A204.1 (cell line): Measurements from ENCODE around the gene GORASP2.
A peak's percentile ranks its signal among the peaks of the same experiment; 100 is the strongest.
"Not testable (repeated sequence)": the region's sequence is repeated elsewhere in the genome, so short reads cannot be mapped to it uniquely, and the experiment has no call there.

Source experiments
- FAIRE-seq: peaks from 2 replicates; lab custom pipeline; 2012; peaks lifted over from hg19 to GRCh38; lab: Jason Lieb, UNC

Gene GORASP2

DNA sequence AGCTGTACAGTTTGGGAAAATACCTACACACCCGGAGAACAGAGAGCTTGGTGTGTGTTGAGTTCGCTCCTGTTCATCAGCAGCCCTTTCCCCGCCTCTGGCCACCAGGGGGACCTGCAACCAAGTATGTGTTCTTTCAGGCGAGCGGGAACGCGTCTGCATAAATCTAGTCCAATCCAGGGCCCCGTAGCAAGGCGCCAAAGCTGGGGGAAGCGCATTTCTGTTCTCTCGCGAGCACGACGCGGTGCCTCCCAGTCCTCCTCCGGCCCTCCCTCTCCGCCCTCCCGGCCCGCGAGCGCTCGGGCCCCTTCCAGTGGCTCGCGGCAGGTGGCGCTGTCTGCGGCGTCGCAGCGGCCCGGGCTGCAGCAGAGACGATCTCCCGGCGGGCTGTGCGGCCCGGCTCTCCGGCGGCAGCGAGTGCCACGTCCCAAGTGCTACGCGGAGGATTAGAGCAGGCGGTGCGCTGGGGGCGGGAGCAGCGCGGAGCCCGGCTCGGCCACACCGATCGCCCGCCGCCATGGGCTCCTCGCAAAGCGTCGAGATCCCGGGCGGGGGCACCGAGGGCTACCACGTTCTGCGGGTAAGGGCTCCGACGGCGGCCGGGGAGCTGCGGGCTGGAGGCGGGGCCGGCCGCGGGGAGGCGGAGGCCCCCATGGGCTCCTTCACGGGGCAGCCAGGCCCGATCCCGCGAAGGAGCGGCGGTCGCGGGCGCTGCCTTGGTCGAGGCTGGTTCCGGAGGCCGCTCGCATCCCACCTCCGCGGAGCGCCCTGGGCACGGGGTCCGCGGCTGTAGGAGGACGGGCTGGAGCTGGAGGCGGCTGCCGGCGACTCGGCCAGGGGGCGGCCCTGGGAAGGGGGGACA is at the start of gene GORASP2:
Gene GORASP2, plus strand, starts transcription at position 430 of the 862 bp plus-strand sequence. Its CDS starts 88 bp downstream, at position 518.
- FAIRE-seq: peak; percentile 84

DNA sequence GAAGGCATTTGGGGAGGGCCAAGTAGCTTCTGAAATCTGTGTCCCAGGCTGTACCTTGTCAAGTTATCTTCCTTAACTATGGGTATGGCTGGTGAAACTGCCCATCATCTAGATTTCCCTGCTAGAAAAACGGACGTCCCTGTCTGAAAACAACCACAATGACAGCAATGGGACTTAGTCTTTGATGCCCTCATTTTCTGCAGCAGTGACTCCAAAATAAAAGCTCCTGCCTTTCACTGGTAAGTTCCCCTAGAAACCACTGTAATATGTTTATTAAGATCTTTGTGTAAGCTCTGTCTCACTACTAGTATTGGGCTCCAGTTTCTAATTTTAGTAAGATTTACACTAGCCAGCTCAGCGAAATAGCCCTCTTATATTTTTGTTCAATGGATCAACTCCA is 47.2 kb upstream of the GORASP2 start:
- no peak for FAIRE-seq

DNA sequence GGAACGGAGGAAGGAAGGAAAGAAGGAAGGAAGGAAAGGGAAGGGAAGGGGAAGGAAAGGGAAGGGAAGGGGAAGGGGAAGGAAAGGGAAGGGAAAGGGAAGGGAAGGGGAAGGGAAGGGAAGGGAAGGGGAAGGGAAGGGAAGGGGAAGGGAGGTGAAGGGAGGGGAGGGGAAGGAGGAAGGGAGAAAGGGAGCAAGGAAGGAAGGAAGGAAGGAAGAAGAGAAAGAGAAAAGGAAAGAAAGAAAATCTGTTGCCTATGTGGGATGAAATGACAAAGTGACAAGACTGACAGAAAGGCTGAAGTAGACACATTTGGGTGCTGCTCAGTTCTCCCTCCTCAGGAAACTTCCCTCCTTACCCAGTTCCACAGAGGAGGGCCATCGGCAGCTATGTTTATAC is 46.3 kb upstream of the GORASP2 start:
- FAIRE-seq: no peak

DNA sequence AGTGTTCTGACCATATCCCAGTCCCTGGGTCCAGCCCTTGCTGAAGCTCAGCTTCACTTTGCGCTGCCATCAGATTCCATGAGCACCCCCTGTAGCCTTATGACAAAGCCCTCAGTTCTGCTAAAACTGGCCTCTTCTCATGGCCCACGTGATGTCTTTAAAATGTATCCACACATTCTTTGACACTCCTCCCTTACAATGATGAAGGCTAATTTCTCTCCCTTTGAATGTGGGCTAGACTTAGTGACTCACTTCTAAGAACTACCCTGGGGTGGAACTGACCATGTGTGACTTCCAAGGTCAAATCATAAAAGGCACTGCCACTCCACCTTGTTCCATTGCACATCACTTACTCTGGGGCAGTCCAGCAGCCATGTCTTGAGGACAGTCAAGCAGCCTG is 45.4 kb upstream of the GORASP2 start:
- no peak for FAIRE-seq

DNA sequence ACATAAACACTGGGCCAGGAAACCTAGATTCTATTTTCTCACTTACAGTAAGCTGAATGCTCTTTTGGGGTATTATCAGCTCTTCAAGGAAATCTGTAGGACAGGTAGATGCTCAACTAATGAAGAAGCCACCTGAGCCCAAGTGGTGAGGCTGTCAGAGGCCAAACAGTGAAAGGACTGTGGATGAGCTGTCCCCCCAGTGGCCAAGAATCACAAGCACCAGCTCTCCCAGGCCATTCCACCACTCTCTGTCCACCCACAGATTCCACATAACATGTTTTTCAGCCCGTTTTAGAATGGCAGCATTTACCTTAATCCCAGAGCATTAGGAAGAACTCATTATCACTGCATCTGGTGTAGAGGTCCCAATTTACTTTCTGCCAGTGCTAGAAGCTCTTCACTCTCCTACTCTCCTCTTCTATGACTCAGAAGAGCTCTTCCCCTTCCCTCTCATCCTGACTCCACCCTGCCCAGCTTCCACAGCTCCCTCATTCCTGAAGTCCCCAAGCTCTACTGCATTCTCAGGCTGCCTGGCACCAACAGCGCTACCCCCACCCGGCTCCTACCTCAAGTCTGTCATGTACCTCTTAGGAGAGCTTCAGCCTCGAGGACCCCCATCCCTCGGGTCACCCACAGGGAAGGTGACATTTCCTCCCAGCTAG is 43.8 kb upstream of the GORASP2 start:
- no peak for FAIRE-seq

DNA sequence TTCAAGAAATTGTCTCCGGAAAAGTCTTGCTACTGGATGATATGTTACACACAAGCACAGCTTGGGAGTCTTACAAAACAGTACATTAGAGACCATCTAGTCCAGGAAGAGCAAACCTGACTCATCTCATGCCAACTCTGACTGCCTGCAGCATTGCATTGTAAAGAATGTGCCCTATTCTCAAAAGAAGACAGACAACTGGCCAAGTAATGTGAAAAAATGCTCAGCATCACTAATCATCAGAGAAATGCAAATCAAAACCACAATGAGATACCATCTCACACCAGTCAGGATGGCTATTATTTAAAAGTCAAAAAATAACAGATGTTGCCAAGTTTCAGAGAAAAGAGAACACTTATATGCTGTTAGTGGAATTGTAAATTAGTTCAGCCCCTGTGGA is 42.7 kb upstream of the GORASP2 start:
- no peak for FAIRE-seq

DNA sequence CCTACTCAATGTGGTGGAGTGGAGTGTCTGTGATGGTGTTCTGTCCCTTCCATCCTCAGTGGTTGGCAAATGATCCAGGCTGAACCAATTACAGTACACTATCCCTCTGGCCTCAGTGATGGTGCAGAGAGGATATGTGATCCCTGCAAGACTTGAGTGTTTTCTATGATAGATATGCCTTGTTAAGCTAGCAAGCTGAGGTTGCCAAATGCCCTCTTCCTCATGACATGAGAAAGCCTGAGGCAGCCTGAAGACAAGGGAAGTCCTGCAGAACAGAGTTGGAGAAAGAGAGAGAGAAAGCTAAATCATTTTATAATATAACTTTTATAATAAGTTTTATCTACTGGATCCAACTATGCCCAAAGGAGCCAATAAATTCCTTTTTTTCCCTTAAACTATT is 41.6 kb upstream of the GORASP2 start:
- no peak for FAIRE-seq

DNA sequence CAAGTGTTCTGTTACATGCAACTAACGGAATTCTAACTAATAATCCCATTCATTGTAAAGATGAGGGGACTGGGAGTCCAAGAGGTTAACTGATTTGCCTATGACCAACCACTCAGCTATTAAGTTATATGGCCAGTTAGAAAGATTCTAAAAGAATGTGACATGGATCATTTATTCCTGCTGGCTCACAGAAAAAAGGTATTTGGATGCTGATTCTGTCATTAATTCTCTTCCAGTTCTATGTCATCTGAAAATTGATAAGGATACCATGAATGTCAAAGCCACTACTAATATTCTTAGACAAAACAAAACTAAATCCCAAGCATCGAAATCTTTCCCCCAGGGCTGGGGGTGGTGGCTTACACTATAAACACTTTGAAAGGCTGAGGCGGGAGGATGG is 41.2 kb upstream of the GORASP2 start:
- FAIRE-seq: no peak

DNA sequence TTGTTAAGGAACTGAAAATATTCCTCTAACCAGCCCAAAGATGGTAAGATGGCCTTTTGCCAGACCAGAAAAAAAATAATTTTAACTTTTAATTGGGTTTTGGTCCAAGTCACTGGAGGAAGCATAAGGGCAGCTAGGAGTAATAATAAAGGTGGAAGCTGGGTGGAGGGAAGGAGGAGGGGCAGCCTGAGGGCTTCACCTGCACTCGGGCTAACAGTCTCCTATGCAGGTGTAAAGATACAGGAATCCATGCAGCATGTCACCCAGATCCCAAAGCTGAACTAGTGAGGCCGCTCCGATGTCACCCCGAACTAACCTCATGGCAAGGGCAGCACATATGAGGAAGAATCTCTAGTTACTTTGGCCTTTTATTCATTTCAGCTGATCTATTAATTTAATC is 37.2 kb upstream of the GORASP2 start:
- FAIRE-seq: no peak

DNA sequence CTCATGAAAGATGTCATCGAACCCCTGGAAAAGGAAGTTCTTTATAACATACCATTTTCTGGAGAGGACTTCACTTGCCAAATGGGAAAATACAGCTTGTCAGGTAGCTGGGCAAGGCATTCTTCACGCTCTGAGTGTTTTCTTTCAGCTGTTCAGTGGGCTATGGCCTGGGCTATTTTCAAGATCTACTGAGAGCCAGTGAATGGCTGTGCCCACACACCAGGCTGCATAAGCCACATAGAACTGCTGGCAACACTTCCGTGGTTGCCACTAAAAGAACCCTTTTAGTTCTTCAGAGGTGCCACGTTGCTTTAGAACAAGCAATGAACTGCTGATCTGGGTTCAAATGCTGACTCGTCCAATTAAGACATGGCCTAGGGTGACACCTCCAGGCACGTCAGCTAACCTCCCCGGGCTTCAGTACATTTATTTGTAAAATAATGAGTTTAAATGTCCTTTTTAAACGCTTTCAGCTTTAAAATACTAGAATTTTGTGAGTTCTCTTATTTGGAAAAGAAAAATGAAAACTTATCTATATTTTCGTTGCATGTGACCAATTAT is 36.6 kb upstream of the GORASP2 start:
- FAIRE-seq: no peak

DNA sequence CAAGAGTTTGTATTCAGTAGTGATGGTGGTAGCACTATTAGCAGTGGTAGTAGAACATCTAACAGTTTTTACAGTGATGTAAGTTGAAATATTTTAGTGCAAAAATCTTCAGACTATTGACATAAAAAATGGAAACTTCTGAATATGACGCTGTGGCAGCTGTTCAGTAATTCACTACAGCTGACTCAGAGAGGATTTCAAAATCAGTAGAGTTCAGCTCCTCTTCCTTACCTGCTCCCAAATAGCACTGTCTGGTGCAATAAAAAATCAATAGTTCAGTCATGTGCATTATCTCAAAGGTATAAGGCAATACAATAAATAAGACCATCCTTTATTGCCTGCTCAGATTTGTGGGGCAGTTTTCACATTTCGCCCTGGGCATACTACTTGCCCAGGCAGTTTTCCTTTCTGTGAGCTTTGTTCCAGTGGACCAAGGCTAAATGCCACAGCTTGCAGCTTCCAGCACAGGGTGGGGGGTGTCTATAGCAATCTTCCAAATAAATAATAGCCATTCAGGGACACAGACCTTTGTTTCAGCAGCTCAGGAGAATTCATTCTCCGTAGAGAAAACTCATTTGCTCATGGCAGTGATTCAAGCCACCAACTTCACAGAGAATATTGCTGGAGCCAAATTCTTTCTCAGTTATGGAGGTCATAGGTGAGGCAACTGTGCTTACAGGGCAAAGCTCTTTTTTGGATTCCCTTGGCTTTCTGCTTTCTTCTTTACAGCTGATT is 33.9 kb upstream of the GORASP2 start:
- FAIRE-seq: no peak

DNA sequence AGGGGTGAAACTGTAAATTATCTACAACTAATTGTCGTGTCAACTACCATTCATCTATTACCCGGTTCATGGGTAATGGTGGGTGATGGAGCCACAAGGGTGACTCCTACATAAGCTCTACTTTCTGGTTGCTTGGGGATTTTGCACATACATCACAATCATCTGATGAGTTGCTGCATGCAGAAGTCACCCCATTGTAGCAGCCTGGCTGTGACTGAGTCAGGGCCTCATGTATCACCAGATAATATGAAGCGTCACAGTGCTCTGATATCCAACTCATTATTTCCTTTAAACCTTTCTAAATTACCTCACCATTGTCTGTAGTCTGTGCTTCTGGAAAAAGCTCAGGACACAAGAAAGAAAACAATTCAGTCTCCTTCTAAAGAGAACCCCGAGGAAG is 32.4 kb upstream of the GORASP2 start:
- FAIRE-seq: no peak

DNA sequence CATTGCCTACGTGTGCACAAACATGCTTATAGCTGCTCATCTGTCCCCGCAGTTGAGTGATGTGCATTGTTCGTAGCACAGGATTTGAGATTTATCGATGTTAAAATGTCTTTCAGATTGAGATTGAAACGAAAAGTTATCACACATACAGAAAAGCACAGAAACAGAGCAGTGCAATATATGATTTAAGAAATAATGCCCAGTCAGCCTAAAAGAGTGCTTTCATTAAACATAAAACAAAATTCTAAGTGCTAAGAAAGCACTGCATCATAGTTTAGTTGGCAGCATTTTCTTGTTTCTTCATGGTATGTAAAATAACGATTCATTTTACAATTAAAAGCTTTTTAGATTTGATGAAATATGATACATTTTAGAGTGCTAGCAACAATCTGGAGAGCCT is 31.9 kb upstream of the GORASP2 start:
- FAIRE-seq: no peak

DNA sequence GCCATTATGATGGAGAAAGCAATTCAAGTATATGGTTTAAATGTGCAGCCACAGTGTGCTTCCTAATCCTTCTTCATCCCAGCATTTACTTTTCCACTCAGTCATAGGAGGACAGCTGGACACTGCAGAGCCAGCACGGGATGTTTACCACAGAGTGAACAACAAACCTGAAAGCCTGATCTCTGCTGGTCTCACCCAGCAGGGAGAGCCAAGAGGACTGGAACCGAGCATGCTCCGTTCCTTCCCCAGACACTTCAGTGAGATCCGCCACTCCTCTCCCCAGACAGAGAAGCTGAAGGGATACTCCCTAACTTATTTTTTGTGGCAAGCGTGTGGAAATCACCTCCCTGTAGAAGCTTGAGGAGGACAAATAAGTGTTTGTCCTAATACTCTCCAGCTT is 23.2 kb upstream of the GORASP2 start:
- FAIRE-seq: no peak

DNA sequence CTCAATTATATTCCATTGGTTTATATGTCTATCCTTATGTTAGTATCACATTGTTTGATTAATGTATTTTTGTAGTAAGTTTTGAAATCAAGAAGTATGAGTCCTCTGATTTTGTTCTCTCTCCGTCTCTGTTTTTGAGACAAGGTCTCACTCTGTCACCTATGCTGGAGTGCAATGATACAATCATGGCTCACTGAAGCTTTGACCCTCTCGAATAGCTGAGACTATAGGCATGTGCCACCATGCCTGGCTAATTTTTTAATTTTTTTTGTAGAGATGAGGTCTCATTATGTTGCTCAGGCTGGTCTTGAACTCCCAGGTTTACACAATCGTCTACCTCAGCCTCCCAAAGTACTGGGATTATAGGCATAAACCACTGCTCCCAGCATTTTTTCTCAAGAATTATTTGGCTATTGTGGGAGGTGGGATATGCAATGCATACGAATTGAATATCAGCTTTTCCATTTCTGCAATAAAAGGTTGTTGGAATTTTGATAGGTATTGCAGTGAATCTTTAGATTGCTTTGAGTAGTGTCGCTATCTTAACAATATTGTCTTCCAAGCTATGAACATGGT is 17.7 kb upstream of the GORASP2 start:
- no peak for FAIRE-seq

DNA sequence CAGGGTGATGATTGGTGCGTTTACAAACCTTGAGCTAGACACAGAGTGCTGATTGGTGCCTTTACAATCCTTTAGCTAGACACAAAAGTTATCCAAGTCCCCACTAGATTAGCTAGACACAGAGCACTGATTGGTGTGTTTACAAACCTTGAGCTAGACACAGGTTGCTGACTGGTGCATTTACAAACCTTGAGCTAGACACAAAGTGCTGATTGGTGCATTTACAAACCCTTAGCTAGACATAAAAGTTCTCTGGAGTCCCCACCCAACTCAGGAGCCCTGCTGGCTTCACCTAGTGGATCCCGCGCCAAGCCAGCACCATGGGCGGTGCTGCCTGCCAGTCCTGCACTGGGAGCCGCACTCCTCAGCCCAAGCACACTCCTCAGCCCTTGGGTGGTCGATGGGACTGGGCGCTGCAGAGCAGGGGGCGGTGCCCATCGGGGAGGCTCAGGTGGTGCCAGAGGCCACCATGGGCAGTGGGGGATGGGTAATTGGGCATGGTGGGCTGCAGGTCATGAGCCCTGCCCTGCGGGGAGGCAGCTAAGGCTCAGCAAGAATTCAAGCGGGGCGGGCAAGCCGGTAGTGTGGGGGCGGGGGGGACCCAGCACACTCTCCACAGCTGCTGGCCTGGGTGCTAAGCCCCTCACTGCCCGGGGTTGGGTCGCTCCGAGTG is 13.9 kb upstream of the GORASP2 start:
- not testable (repeated sequence) for FAIRE-seq

DNA sequence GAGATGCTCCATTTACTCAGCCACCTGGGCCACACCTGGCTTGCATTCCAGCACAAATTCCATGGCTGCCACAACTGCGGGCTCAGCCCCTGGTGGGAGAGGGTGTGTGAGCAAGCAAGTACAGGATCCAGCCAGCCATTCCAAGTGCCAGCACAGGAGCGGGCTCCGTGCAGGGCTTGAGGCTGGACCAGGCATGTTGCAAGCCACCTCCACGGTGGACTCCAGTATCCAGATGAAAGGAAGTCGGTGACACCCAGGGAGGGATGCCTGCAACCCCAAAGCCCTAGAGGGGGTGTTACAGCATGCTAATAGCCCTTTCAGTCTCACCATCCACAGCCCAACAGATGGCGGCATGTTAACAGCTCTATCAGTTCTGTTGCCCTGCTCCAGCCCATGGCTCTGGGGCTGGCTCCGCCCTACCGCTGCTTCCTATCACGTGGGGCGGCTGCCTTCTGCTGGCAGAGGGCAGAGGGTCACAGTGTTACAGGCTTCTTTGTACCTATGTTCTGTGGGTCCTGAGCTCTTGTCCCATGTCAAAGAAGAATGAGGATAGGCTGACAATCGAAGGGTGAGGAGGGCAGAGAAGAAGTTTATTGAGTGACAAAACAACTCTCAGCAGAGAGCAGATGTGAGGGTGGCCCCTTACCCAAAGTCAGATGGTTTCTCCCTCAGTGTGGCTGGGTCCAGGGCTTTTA is 11.7 kb upstream of the GORASP2 start:
- FAIRE-seq: no peak

DNA sequence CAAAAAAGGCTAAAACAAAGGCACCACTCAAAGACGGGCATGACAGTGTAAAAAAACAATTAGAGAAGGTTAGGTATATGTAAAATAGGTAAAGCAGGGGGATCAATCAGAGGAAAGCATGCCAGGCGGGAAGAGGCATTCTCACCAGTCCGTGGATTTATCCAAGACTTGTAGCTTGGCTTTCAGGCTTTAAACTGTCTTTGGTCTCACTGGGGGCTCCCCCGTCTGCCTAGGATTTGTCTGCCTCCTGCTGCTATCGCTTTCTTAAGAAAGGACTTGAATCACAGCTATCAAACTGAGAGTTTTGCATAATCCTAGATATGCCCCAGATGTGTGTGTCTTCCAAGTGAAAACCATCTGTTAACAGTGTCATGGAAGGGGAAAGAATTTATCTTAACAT is 11.1 kb upstream of the GORASP2 start:
- FAIRE-seq: no peak

DNA sequence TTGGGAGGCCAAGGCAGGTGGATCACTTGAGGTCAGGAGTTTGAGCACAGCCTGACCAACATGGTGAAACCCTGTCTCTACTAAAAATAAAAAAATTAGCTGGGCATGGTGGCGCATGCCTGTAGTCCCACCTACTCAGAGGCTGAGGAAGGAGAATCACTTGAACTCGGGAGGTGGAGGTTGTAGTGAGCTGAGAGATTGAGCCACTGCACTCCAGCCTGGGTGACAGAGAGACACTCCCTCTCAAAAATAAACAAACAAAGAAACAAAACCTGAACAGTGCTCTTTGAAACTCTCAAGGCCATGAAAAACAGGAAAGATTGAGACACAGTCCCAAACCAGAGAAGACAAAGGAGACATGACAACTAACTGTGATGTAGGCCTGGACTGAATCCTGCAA is 7.2 kb upstream of the GORASP2 start:
- FAIRE-seq: not testable (repeated sequence)

DNA sequence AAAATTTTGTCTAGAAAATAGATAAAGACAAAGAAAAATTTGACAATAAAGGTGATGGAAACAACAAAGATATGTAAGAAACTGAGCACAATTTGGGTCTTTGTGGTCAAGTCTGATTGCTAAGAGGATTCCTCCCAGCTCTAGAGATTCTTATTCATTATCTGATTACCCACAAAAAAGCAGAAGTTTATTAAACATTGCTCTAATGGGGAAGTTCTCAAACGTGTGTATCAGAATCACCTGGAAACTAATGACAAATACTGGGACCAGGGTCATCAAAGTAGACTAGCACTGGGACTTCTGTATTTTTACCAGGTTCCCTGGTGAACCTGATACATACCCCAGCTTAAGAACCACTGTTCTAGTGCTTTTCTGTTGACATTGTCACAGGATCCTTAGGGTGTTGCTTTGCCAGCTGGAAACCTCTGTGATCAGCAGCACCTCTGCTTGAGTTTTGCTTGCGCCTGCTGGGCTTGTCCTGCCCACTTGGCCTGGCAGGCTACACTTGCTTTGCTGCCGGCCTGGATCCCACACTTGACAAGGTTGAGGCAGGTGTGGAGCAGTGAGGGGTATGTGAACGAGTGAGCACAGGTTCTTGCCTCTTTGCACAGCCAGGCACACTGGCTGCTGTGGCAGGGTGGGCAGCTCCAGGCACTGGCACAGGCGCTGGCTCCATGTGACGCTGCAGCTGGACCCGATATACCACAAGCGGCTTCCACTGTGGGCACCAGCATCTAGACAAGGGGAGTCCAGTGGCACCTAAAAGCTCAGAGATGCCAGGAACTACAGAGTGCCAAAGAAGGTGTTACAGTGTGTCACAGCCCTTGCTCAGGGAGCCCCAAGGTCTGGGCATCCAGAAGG is 6.2 kb upstream of the GORASP2 start:
- no peak for FAIRE-seq
